CD14-positive monocyte (primary cell): Measurements from ENCODE around the gene RUNDC3A. TPM values are rescaled to one million over a fixed set of nuclear protein-coding genes. Genes with fewer than 3 reads are reported as not detected.

ENCODE experiments used
- DNase-seq, 3 donors: peaks; one replicate each; pipeline ENCODE4 v3.0.0-alpha.2; 2011 to 2022
- H2AFZ ChIP-seq: 2 replicates; pipeline ENCODE4 v1.6.0; 2012; ENCODE audit warnings: mild to moderate bottlenecking, low read depth, low read length, inconsistent platforms; ENCODE audit not compliant: insufficient read depth, poor library complexity, severe bottlenecking
- H3K27ac ChIP-seq, 2 donors: 1 replicate in 1 of 2; 2 replicates in 1 of 2; pipeline ENCODE4 v1.5.1; 2012 to 2013; ENCODE audit warnings: low read length in 2 of 2, control low read depth in 1 of 2, inconsistent platforms in 1 of 2, low read depth in 1 of 2, mild to moderate bottlenecking in 1 of 2
- H3K27me3 ChIP-seq, 2 donors: one replicate each; pipeline versions ENCODE4 v1.6.0 to v1.6.1; 2011 to 2013; ENCODE audit warnings: low read length in 2 of 2; ENCODE audit not compliant: control insufficient read depth in 2 of 2, insufficient read depth in 2 of 2
- H3K36me3 ChIP-seq, 2 donors: replicated peaks in 1 of 2; 1 replicate in 1 of 2; 2 replicates in 1 of 2; pipeline versions ENCODE4 v1.5.1 to v1.6.1; 2012 to 2013; ENCODE audit warnings: low read length in 2 of 2, control low read depth in 1 of 2, inconsistent platforms in 1 of 2, mild to moderate bottlenecking in 1 of 2; ENCODE audit not compliant: insufficient read depth in 2 of 2, control insufficient read depth in 1 of 2
- H3K4me1 ChIP-seq, 2 donors: 1 replicate in 1 of 2; 2 replicates in 1 of 2; pipeline versions ENCODE4 v1.5.1 to v1.6.1; 2012 to 2013; ENCODE audit warnings: low read length in 2 of 2, control low read depth in 1 of 2, inconsistent platforms in 1 of 2, mild to moderate bottlenecking in 1 of 2, moderate library complexity in 1 of 2; ENCODE audit not compliant: insufficient read depth in 2 of 2, control insufficient read depth in 1 of 2
- H3K4me2 ChIP-seq: replicated peaks from 2 replicates; pipeline ENCODE3; 2012; ENCODE audit warnings: low read length, moderate library complexity, mild to moderate bottlenecking; ENCODE audit not compliant: poor library complexity, severe bottlenecking; ENCODE audit errors: extremely low read depth
- H3K4me3 ChIP-seq, 3 experiments: fragments of 200-600 bp in 1 of 3; sonication (generic) in 1 of 3; replicated peaks in 1 of 3; 1 replicate in 2 of 3; 2 replicates in 1 of 3; pipeline ENCODE4 v1.5.1; 2011 to 2013; ENCODE audit warnings: low read length in 3 of 3, mild to moderate bottlenecking in 3 of 3, control low read depth in 2 of 3, low read depth in 2 of 3, inconsistent platforms in 1 of 3, moderate library complexity in 1 of 3
- H3K79me2 ChIP-seq: 2 replicates; pipeline ENCODE4 v1.6.0; 2012; ENCODE audit warnings: mild to moderate bottlenecking, control low read depth, inconsistent platforms, low read length, moderate library complexity; ENCODE audit not compliant: insufficient read depth
- H3K9ac ChIP-seq: 2 replicates; pipeline ENCODE4 v1.6.0; 2017; ENCODE audit warnings: low read length, mild to moderate bottlenecking; ENCODE audit not compliant: insufficient read depth, poor library complexity, severe bottlenecking
- H3K9me3 ChIP-seq, 2 donors: replicated peaks in 1 of 2; 1 replicate in 1 of 2; 2 replicates in 1 of 2; pipeline versions ENCODE4 v1.5.1 to v1.6.1; 2012 to 2013; ENCODE audit warnings: low read length in 2 of 2, control low read depth in 1 of 2; ENCODE audit not compliant: control insufficient read depth in 1 of 2, insufficient read depth in 1 of 2
- H4K20me1 ChIP-seq: 2 replicates; pipeline ENCODE4 v1.6.0; 2012; ENCODE audit warnings: mild to moderate bottlenecking, low read length, control low read depth, moderate library complexity; ENCODE audit not compliant: insufficient read depth
- H3K27ac Mint-ChIP-seq, 7 donors: one replicate each; pipeline ENCODE4 v1.8.0; 2020; ENCODE audit warnings: mild to moderate bottlenecking in 7 of 7, mixed read lengths in 7 of 7, moderate library complexity in 6 of 7, inconsistent platforms in 2 of 7
- H3K27me3 Mint-ChIP-seq, 3 donors: one replicate each; pipeline ENCODE4 v1.8.0; 2021 to 2022; ENCODE audit warnings: low read depth in 3 of 3, mild to moderate bottlenecking in 3 of 3, mixed read lengths in 3 of 3, moderate library complexity in 3 of 3, inconsistent platforms in 1 of 3
- H3K36me3 Mint-ChIP-seq, 2 donors: one replicate each; pipeline ENCODE4 v1.8.0; 2020; ENCODE audit warnings: mixed read lengths in 2 of 2, inconsistent platforms in 1 of 2, mild to moderate bottlenecking in 1 of 2
- H3K4me1 Mint-ChIP-seq: one replicate; pipeline ENCODE4 v1.8.0; 2020; ENCODE audit warnings: mild to moderate bottlenecking, mixed read lengths
- H3K4me3 Mint-ChIP-seq, 2 donors: one replicate each; pipeline ENCODE4 v1.8.0; 2020; ENCODE audit warnings: mild to moderate bottlenecking in 2 of 2, mixed read lengths in 2 of 2, moderate library complexity in 1 of 2
- H3K9me3 Mint-ChIP-seq, 7 donors: one replicate each; pipeline ENCODE4 v1.8.0; 2020 to 2022; ENCODE audit warnings: mixed read lengths in 7 of 7, mild to moderate bottlenecking in 6 of 7, moderate library complexity in 6 of 7, inconsistent platforms in 2 of 7
- CTCF ChIP-seq: fragments of 200-600 bp; IDR thresholded peaks from one replicate; pipeline ENCODE4 v1.8.0; 2022; ENCODE audit warnings: antibody characterized with exemption, mild to moderate bottlenecking
- WGBS: methylation state at CpG from one replicate; pipeline ENCODE4 v1.1.5; 2013; ENCODE audit warnings: missing lambda C conversion rate; ENCODE audit not compliant: insufficient coverage; 5-methylcytosine and 5-hydroxymethylcytosine counted together
- intact Hi-C, 2 donors: fragments of 100-400 bp; cut with micrococcal nuclease; formaldehyde crosslinking; loops; one replicate each; pipeline versions ENCODE4 v1.15.0 to v1.15.1; 2023
- polyA plus RNA-seq, 3 donors: library from polyadenylated mRNA; depleted of rRNA in 1 of 3; unstranded in 2 of 3; stranded (reverse) in 1 of 3; fragments of 300-500 nt in 2 of 3; fragments of >200 nt in 1 of 3; fragmentation: Illumina TruSeq in 2 of 3; gene quantifications; 1 replicate in 2 of 3; 2 replicates in 1 of 3; pipeline ENCODE4 v1.2.3, GENCODE V29; 2012 to 2021

RUNDC3A gene
- polyA plus RNA-seq, 3 donors: 0.22 to 0.35 TPM; not detected in 1

GRCh38 chr17:44315760-44316731 lies 7.6 kb downstream of the RUNDC3A start:
- peaks cover 14% of the 10 kb centered on the region for H3K4me1 Mint-ChIP-seq
- Histone ChIP-seq H3K4me3 (no peak overlapping the region), H3K9ac (no peak overlapping the region), H3K79me2 (no peaks in the 10 kb centered on the region), H3K27me3 (peaks cover 29 to 56% of the 10 kb centered on the region in 2 donors), H3K27ac (no peak overlapping the region), H2AFZ (no peak overlapping the region), H3K4me2 (peak overlapping the region; percentile 32), H3K4me1 (peaks cover 5 to 14% of the 10 kb centered on the region in 2 donors), H4K20me1 (no peaks in the 10 kb centered on the region), H3K36me3 (peaks cover 15 to 19% of the 10 kb centered on the region in 2 donors), H3K9me3 (peaks cover 4 to 19% of the 10 kb centered on the region in 2 donors)
- intact Hi-C loops: loop anchor here in 1 of 2 donors (5.0 kb wide), 1 partner anchor 36 kb away; no protein-coding TSS in a partner anchor
- no peak for TF ChIP-seq CTCF
- H3K27ac Mint-ChIP-seq: peak overlapping the region in 2 of 7 donors; percentile 8 to 32
- H3K4me3 Mint-ChIP-seq: peak overlapping the region; percentile 44 to 68
- peaks cover 3 to 20% (median 14%) of the 10 kb centered on the region in 7 donors for H3K9me3 Mint-ChIP-seq
- peaks cover 26 to 33% of the 10 kb centered on the region in 2 donors for H3K36me3 Mint-ChIP-seq
- peaks cover 53 to 63% (median 56%) of the 10 kb centered on the region in 3 donors for H3K27me3 Mint-ChIP-seq
- 13% methylated on average over 37 of the region's 38 CpGs for WGBS
- no peak for DNase-seq

DNA sequence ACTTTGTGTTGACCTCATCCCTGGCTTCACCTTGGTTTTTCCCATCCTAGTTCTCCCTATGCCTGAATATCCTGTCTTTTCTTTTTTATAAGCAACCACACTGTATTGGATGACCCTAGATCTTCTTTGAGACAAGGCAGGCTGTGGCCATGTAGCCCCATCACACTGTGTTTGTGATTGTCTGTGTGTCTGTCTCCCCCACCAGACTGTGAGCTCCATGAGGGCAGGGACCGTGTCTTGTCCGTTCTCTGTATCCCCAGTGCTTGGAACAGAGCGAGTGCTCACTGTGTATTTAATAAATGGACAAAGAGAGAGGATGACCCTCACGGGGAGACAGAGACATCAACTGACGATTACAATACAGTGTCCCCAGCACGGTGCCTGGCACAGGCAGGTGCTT lies 9.1 kb downstream of the RUNDC3A start:
- intact Hi-C loops: loop anchor here in 1 of 2 donors (5.0 kb wide), 1 partner anchor 35 kb away; no protein-coding TSS in a partner anchor
- Mint-ChIP-seq H3K9me3 (peaks cover 3 to 20% (median 14%) of the 10 kb centered on the region in 7 donors), H3K4me1 (peaks cover 14% of the 10 kb centered on the region), H3K4me3 (peak overlapping the region in 1 of 2 donors; percentile 68), H3K36me3 (peaks cover 41 to 45% of the 10 kb centered on the region in 2 donors), H3K27me3 (peaks cover 49 to 56% (median 56%) of the 10 kb centered on the region in 3 donors), H3K27ac (no peak overlapping the region)
- no peak for TF ChIP-seq CTCF
- Histone ChIP-seq H3K27me3 (peaks cover 29 to 56% of the 10 kb centered on the region in 2 donors), H3K9me3 (peaks cover 4 to 19% of the 10 kb centered on the region in 2 donors), H3K27ac (no peak overlapping the region), H3K4me3 (no peak overlapping the region), H3K4me1 (peaks cover 5 to 14% of the 10 kb centered on the region in 2 donors), H2AFZ (no peak overlapping the region), H3K36me3 (peaks cover 27 to 34% of the 10 kb centered on the region in 2 donors), H3K9ac (no peak overlapping the region), H4K20me1 (no peaks in the 10 kb centered on the region), H3K79me2 (no peaks in the 10 kb centered on the region), H3K4me2 (no peak overlapping the region)
- DNase-seq: no peak
- 90% methylated on average over 3 of the region's 6 CpGs for WGBS
